ENCODE measurements around the gene TP53BP2. TPM values are rescaled to one million over a fixed set of nuclear protein-coding genes. Genes with fewer than 3 reads are reported as not detected.

TP53BP2 gene
- polyA plus RNA-seq, 1 donor from 2014 or later, result 25.2 TPM

GRCh38 chr1:223861904-223862303 is 16.2 kb upstream of the TP53BP2 start:
- Histone ChIP-seq H3K9me2 (ENCODE audit: insufficient read depth, low read length) (no peaks in the 10 kb centered on the region), H3K9me3 (ENCODE audit: low read length) (no peaks in the 10 kb centered on the region), H3K9ac (ENCODE audit: low read length) (no peak overlapping the region), H3K36me3 (ENCODE audit: insufficient read depth, low read length) (no peaks in the 10 kb centered on the region), H4K20me1 (ENCODE audit: insufficient read depth) (no peaks in the 10 kb centered on the region), H3K4me2 (ENCODE audit: low read length) (no peak overlapping the region), H3F3A (ENCODE audit: insufficient read depth, low read length, poor library complexity, severe bottlenecking) (no peaks in the 10 kb centered on the region), H3K79me2 (replicated peaks; ENCODE audit: insufficient read depth, low read length) (no peaks in the 10 kb centered on the region), H2AFZ (ENCODE audit: low read depth, low read length) (no peak overlapping the region), H3K4me3 (ENCODE audit: low read length) (no peak overlapping the region), H3K27me3 (ENCODE audit: insufficient read depth, low read depth, low read length) (no peaks in the 10 kb centered on the region), H3K27ac (ENCODE audit: low read length) (no peak overlapping the region)
- no peak for TF ChIP-seq TAF1 (IDR thresholded peaks at IDR 0.05; ENCODE audit: low read depth)
- TF ChIP-seq POLR2AphosphoS5 (IDR thresholded peaks at IDR 0.05), result no peak
- no peak for TF ChIP-seq EP300 (conservative IDR thresholded peaks at IDR 0.05; ENCODE audit: poor library complexity, severe bottlenecking)
- no peak for TF ChIP-seq CTCF (IDR thresholded peaks at IDR 0.05; ENCODE audit: poor library complexity, severe bottlenecking)

- no peaks in the 10 kb centered on the region for H3K9me2 ChIP-seq (ENCODE audit: insufficient read depth, low read length)
- no peaks in the 10 kb centered on the region for H3F3A ChIP-seq (ENCODE audit: insufficient read depth, low read length, poor library complexity, severe bottlenecking)
- H4K20me1 ChIP-seq (ENCODE audit: insufficient read depth), result no peaks in the 10 kb centered on the region
- H3K4me3 ChIP-seq (ENCODE audit: low read length), result no peak overlapping the region
- no peaks in the 10 kb centered on the region for H3K9me3 ChIP-seq (ENCODE audit: low read length)
- H3K9ac ChIP-seq (ENCODE audit: low read length), result no peak overlapping the region
- H2AFZ ChIP-seq (ENCODE audit: low read depth, low read length), result no peak overlapping the region
- no peak overlapping the region for H3K27ac ChIP-seq (ENCODE audit: low read length)
- no peaks in the 10 kb centered on the region for H3K79me2 ChIP-seq (replicated peaks; ENCODE audit: insufficient read depth, low read length)
- no peak overlapping the region for H3K4me2 ChIP-seq (ENCODE audit: low read length)
- no peaks in the 10 kb centered on the region for H3K27me3 ChIP-seq (ENCODE audit: insufficient read depth, low read depth, low read length)
- TF ChIP-seq MXI1 (conservative IDR thresholded peaks at IDR 0.05; ENCODE audit: poor library complexity, severe bottlenecking) (no peak), EZH2 (IDR thresholded peaks at IDR 0.05; ENCODE audit: borderline replicate concordance, insufficient read depth, low read length, poor library complexity, severe bottlenecking) (no peak), CTCF (IDR thresholded peaks at IDR 0.05; ENCODE audit: poor library complexity, severe bottlenecking) (no peak), EP300 (conservative IDR thresholded peaks at IDR 0.05; ENCODE audit: poor library complexity, severe bottlenecking) (no peak), REST (IDR thresholded peaks at IDR 0.05; ENCODE audit: borderline replicate concordance) (no peak), SMC3 (conservative IDR thresholded peaks at IDR 0.05; ENCODE audit: poor library complexity) (no peak), POLR2AphosphoS5 (IDR thresholded peaks at IDR 0.05) (no peak), RAD21 (conservative IDR thresholded peaks at IDR 0.05) (no peak), TAF1 (IDR thresholded peaks at IDR 0.05; ENCODE audit: low read depth) (no peak)
- H3K36me3 ChIP-seq (ENCODE audit: insufficient read depth, low read length), result no peaks in the 10 kb centered on the region
Measured at GRCh38 chr1:223860051-223860622, 14.4 kb upstream of the TP53BP2 start.

Measured in neural cell (in vitro differentiated cells).